Activated T-cell treated with anti-CD3 and anti-CD28 coated beads for 4 hours (primary cell): ENCODE measurements around the gene GGTA1.
"Not testable (repeated sequence)": the region's sequence is repeated elsewhere in the genome, so short reads cannot be mapped to it uniquely, and the experiment has no call there.

Source experiments
- DNase-seq: peaks from one replicate; pipeline ENCODE4 v3.0.0-alpha.2; 2020

The GGTA1 gene

GRCh38 chr9:121498487-121499176, 1.0 kb downstream of the GGTA1 start:
- DNase-seq, result no peak

- DNase-seq, result peak; percentile 17
These were observed 1.5 kb downstream of the GGTA1 start for GRCh38 chr9:121498150-121498486.

- no peak for DNase-seq
These were observed 3.7 kb downstream of the GGTA1 start for GRCh38 chr9:121495976-121496375.

DNA sequence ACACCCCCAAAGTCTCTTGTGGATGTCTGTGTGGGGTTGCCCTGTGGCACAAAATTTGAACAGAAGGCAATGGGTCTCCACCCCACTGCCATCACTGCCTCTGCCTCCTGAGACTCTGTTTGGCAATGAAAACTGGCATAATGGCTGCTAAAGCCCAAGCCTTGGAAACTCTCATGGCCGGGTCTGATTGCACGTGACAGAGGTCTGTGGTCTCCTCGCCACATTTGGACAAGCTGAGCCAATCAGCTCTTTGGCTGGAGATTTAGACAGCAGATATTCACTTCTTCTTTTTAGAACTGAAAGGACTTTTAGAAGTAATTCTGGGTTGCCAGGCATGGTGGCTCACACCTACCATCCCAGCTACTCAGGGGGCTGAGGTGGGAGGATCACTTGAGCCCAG, 5.5 kb downstream of the GGTA1 start:
- no peak for DNase-seq

DNA sequence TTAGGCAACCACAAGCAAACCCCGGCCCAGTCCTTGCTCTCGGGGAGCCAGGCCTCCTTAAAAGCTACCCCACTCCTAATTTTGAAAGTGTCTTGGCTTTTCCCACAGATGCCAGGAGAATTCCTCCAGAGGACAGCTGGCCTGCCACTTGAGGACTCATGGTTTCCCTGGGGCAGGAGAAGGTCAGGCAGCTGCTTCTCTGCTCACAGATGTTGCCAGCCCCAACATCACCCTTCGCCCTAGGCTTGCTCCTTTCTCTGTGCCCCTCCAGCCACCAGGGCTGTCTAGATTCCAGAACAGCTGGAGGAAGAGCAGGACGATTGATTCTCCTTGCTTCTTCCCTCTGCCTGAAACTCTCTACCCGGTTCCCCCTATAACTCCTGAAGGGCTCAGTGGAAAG, 8.5 kb downstream of the GGTA1 start:
- DNase-seq, result no peak

DNA sequence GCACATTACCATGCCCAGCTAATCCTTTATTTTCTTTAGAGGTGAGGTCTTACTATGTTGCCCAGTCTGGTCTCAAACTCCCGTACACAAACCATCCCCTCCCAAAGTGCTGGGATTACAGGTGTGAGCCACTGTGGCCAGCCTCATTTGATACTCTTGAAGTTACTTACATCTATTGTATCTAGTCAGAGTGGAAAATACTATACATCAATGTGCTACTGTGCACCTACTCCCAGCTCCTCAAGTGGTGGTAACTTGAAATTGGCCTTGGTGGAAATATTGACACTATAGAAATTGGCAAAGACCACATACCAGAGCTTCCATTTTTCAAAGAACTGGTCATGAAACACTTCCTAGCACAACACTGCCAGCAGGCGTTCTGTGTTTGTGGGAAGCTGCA, 10.3 kb downstream of the GGTA1 start:
- DNase-seq, result no peak

DNA sequence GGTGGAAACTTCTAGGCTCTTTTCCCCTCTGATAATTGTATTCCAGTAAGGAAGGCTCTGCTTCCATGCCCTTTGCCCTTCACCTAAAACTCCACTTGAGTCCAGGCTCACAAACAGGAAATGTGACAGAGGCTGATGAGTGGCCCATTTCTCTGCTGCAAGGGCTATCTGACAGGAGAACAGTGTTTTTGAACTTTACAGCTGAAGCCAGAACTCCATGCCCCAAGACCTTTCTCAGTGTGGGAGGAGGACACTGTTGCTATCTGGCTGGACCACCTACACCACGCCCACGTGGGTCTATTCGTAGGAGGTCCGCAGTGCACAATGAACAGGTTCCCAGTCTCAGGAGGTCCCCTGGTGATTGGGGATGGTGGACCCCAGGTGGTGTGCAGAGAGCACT, 13.6 kb downstream of the GGTA1 start:
- DNase-seq, result no peak

- no peak for DNase-seq
These were observed 14.0 kb downstream of the GGTA1 start for GRCh38 chr9:121485623-121486022.

- no peak for DNase-seq
These were observed 14.8 kb downstream of the GGTA1 start for GRCh38 chr9:121484651-121485446.

DNA sequence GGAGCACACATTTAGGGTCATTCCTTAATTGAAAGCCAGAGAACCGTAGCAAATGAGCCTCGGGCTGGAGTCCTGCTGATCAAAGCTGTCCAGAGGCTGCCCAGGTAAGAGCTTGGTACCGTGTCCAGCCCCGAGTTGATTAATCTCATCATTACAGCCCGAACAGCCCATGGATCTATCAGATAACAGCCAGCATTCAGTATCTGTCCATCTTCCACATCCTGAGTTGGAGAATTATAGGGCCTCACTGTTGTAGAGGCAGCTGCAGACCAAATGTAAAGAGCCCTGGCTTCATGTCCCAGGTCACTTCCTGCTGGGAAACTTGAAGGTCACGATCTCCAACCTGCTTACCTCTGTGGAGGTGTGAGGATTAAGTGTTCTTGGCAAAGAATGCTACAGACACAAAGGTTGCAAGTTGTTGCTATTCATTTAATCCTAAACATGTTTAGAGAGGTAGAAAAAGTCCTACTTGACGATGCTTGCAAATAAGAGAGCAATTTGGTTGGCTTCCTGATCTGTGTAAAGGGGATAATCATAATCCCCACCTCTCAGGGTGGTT, 16.1 kb downstream of the GGTA1 start:
- DNase-seq, result no peak

- no peak for DNase-seq
These were observed 16.6 kb downstream of the GGTA1 start for GRCh38 chr9:121483049-121483448.

- no peak for DNase-seq
These were observed 20.6 kb downstream of the GGTA1 start for GRCh38 chr9:121478816-121479676.

DNA sequence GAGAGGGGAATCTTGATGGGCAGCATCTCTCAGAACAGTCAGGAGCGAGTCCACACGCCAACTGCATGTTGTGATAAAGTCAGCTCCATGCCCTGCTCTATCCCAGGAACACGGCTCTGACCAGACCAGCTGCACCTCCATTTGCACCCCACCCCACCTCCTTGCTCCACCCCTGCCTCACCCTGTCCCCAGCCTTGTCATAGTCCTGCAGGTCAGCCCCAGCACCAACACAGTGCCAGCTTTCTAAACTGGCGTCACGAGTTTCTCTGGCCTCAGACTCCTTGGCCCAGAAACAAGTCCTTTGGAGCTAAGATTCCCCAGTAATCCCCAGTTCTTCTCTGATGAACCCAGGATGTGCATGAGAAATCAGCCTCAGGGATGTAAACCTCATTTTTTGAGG, 23.5 kb downstream of the GGTA1 start:
- no peak for DNase-seq

DNA sequence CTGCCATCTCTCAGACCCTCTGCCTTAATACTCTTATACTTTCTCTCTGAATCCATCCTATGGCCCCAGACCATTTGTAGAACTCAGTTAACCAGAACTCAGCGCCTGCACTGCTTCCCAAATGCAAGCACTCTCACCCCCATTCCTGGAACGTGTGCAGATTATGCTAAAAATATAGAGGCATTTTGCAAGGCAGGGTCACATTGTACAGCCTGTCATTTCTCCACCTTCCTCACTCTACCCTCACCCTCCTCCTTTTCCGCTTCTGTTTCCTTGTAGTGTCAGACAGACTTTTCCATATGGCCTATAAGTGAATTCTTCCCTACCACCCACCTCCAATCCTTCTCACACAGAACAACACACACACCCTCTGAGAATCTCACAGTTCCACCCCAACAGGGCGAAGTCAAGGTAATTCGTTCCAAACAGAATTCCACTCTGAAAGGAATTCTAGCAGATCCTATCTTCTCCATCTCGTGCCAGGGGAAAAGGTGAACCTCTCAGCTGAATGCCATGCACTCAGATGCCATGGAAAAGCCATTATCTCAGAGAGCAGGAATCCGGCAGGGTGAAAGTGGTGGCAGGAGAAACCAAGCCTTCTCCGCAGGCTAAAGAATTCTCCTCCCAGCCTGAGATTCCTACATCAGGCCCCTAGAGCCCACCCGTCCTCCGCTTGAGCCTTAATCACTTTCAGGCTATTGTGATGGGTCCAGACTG, 25.3 kb downstream of the GGTA1 start:
- no peak for DNase-seq

DNA sequence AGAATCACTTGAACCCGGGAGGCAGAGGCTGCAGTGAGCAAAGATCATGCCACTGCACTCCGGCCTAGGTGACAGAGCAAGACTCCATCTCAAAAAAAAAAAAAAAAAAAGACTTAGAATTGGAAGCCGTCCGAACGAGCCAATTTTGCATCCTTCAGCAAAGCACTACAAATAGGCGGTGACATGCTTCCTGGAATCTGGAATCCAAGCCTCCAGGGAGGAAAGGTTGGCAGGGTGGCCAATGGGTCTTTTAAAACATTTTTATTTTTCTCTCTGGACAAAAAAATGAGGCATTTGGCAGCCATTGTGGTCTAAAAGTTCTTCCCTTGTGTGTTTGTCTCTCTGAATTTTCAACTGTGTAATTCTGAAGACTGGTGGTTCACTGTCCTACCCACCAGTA, 26.4 kb downstream of the GGTA1 start:
- DNase-seq, result no peak

DNA sequence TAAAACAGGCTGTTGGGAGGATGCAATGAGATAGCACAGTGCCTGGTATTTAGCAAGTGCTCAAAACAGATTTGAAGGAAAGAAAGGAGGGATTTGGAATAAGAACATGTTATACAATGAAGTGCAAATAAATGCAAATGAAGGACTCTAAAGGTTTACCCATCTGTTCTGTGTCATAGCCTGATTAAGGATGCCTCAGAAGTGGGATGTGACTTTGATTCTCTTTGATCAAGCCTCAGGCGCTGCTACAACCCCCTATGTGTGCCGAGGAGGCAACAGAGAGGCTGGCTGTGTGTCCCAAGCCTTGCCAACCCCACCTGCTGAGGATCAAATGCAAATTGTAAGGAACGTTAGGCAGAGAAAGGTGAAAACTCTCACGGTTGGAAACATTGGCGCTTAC, 27.2 kb downstream of the GGTA1 start:
- no peak for DNase-seq

GRCh38 chr9:121466142-121466541, 33.5 kb downstream of the GGTA1 start:
- no peak for DNase-seq

GRCh38 chr9:121464968-121465367, 34.7 kb downstream of the GGTA1 start:
- no peak for DNase-seq

DNA sequence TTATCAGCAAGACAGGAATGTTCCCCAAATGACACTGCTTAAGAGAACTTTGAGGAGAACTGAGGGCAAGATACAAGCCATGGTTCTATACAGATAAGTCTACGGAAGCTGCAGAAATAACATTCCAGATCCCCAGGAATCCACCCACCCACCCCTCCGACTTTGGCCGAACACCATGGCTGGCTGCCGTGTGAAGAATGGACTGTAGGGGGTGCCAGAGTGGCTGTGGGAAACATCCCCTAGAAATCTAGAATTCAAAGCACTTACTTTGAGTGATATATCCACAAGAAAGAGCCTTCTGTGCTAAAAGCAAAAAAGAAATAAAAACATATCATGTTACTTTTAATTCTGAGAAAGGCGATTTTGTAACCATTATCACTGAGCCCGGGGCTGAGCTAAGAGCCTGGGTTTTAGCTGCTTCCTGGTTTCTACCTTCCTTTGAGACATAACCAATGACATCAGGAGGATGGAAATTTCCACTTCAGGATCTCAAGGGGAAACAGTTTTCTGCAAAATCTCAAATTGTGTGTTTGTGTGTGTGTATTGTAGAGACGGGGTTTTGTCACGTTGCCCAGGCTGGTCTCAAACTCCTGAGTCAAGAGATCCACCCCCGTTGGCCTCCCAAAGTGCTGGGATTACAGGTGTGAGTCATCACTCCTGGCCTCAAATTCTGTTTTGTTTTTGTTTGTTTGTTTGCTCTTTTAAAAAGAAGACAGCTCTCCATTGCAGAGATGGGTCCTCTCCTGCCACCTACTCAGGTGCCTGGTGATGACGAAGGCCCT, 36.4 kb downstream of the GGTA1 start:
- DNase-seq, result no peak

DNA sequence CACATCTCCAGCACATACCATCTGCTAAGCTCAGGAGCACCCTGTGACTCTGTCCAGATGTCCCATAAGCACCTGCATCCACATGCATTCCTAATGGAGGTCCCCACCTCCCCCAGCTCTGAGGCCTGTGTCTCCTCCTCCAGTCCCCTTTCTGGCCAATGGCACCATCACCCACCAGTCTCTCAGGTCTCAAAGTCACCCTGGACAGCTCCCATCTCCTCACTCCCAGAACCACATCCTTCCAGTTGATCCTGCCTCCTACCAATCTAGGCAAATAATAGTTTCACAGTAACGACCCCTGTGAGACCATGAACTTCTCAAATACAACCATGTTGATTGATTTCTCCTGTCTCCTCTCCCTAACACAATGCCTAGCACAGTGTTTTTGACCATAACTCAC, 40.1 kb downstream of the GGTA1 start:
- DNase-seq, result no peak

GRCh38 chr9:121458449-121458848, 41.2 kb downstream of the GGTA1 start:
- DNase-seq, result not testable (repeated sequence)
